D721Med (cell line): ENCODE measurements around the gene EML1.
A peak's percentile ranks its signal among the peaks of the same experiment; 100 is the strongest.

Experiments
- DNase-seq: peaks from one replicate; pipeline ENCODE4 v3.0.0; 2011; ENCODE audit warnings: low spot score; ENCODE audit not compliant: insufficient read length
- FAIRE-seq: peaks from 2 replicates; lab custom pipeline; 2011; peaks lifted over from hg19 to GRCh38; lab: Jason Lieb, UNC
- TF ChIP-seq, protein P1 (sequence below): IDR thresholded peaks from 2 replicates; pipeline ENCODE4 v1.5.1; 2012; ENCODE audit warnings: mild to moderate bottlenecking, control low read depth; ENCODE audit not compliant: insufficient read depth; ENCODE audit errors: missing control alignments

EML1 gene

DNA sequence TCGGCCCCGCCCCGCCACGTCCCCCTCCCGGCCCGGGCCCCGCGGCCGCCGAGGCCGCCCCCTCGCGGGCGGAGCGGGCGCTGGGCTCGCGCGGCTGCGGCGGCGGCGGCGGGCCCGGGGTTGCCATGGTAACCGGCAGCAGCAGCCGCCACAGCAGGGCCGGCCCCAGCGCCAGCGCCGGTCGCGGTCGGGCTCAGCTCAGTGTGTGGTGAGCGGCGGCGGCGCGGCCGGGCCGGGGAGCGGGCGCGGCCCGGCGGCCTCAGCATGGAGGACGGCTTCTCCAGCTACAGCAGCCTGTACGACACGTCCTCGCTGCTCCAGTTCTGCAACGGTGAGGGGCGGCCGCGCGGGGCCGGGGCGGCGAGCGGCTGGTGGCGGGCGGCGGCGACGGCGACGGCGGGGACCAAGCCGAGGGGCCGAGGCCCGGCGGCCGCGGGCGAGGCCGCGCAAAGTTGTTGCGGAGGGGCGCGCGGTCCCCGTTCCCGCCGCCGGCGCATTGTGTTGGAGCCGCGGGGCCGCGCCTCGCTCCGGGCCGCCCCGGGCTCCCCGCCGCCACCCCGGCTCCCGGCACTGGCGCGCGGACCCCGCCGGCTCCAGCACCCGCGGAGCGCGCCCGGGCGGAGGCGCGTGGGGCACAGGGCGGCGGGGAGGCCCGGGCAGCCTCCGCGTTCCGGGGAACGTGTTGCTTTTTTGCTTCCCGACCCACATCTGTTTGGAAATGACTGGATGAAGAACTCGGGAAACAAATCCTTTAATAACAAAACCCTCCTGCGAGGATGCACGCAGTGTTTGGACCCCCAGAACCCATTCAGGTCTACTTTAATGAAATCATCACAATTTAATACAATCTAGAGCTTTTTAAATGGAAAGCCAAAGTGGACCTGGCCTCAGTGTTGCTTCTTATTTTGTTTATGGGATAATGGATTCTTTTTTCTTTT, at the start of gene EML1:
Gene EML1 (plus strand): TSS at position 201 of the 938 bp plus-strand sequence. CDS start 64 bp downstream, at position 265.
- FAIRE-seq: no peak
- peak; percentile 89 for DNase-seq
- TF ChIP-seq, protein P1, sequence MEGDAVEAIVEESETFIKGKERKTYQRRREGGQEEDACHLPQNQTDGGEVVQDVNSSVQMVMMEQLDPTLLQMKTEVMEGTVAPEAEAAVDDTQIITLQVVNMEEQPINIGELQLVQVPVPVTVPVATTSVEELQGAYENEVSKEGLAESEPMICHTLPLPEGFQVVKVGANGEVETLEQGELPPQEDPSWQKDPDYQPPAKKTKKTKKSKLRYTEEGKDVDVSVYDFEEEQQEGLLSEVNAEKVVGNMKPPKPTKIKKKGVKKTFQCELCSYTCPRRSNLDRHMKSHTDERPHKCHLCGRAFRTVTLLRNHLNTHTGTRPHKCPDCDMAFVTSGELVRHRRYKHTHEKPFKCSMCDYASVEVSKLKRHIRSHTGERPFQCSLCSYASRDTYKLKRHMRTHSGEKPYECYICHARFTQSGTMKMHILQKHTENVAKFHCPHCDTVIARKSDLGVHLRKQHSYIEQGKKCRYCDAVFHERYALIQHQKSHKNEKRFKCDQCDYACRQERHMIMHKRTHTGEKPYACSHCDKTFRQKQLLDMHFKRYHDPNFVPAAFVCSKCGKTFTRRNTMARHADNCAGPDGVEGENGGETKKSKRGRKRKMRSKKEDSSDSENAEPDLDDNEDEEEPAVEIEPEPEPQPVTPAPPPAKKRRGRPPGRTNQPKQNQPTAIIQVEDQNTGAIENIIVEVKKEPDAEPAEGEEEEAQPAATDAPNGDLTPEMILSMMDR: peak; percentile 7

DNA sequence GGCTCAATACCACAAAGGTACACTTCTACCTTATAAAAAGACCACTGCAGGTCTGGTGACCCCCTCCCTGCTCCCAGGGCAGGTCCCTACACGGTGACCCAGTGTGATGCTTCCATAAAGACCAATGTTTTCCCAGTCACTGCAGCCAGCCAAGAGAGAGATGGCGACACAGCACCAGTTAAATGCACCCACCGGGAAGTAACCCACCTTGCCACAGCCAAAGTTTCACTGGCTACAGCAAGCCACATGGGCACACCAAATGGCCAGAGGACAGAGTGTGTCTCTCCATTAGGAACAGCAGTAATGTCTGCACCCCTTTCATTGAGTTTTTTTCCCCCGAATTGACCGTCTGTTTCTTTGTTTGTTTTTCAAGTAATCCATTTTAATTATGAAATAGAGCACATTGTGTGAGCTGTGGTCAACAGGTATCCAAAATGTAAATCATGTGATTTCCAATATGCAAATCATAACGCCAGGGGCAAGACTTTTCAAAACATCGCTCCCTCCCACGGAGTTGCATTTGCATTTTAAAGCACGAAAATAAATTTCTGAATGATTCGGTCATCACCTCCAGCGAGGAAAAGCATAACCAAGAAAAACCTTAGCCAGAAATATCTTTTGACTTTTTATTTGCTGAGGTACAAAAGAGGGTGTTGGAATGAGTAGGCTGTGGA, 48.9 kb upstream of the EML1 start:
- no peak for DNase-seq
- TF ChIP-seq, protein P1: peak; percentile 30
- no peak for FAIRE-seq

GRCh38 chr14:99744873-99745224, 48.4 kb upstream of the EML1 start:
- DNase-seq (no peak), FAIRE-seq (no peak)
- TF ChIP-seq, protein P1: no peak

GRCh38 chr14:99745307-99745951, 47.8 kb upstream of the EML1 start:
- no peak for FAIRE-seq
- TF ChIP-seq, protein P1: no peak
- no peak for DNase-seq

DNA sequence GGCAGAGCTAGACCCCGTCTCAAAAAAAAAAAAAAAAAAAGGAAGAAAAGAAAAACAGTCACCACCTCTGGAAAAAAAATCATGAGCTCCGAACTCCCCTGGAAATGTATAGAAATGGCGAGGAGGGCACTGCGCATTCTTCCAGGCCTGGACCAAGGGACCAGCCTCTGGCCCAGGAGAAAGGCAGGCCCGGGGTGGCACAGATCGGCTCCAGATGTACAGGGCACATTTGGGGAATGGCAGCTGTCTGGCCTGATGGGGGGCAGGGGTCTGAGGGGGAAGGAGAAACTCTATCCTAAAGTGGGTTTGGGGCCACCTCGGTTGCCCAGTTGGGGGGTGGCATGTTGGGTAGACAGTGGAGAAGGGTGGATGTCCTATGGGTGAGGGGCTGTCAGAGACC, 46.0 kb upstream of the EML1 start:
- DNase-seq (no peak), FAIRE-seq (no peak)
- TF ChIP-seq, protein P1: no peak

DNA sequence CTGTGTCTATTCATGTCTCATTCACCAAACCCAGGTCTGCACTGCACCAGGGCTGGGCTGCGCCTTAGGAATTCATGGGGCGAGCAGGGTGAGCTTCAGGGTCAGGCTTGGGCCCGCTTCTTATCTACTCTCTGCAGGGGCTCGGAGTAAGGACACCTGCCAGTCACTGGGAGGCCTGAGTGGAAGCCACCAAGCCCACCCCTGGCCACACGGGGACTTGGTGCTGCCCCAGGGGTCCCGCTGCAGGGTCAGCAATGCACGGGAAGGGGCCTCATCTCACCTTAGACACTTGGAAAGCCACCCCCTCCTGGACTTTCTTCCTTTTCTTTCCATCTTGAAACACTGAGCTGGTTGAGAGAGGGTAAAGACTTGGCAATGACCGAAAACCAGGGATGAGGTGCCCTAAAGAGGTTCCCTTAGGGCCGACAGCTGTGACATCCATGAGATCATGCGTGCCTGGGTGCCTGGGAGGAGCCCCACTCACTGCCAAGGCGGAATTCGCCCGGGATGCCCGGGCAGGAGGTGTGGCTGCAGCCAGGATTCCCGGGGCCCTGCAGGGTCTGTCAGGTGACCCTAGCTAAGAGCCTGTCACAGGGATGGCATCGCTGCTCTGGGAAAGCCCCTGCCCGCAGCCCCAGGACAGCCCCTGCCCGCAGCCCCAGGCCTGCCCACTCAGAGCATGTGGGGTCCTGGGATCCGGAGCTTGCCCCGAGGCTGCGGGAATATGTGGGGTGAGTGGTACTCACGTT, 45.5 kb upstream of the EML1 start:
- TF ChIP-seq, protein P1: no peak
- FAIRE-seq (no peak), DNase-seq (no peak)
